ENCODE results near the gene GRIK3.

GRIK3 gene

DNA sequence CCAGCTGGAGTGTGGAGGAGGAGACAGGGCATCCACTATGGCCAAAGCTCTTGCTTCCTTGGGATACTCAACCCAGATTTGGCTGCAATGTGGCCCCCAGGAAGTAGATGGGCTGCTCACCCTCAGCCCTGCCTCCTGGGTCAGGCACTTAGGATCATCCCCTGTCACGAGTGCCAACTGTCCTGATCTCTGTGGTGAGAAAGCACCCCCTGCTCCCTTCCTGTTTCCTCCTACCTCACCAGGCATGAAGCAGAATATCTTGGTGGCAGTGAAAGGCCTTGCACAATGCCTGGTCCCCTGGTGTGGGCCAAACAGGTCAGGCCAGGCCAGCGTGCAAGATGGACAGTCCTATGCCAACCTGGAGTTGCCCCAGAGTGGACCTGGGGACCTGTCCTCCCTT, 211.7 kb downstream of the GRIK3 start:
- no peak for DNase-seq (ENCODE audit: low spot score)

DNA sequence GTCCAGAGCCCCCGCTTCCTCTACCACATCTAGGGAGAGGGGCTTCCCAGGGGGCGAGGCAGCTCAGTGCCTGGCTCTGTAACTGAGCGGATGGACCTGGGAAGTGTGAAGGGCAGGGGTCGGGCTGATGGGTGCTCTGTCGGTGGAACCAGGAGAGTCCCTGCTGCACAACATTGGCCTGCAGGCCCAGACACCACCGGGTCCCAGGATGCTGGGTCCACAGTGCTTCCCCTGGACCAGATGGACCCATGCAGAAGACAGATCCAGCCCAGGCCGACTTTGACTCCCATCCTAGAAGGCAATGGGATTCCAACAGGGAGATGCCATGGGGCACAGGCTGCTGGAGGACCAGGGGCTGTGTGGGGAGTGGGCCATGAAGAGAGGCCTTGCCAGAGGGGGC, 212.9 kb downstream of the GRIK3 start:
- no peak for DNase-seq (ENCODE audit: low spot score)

DNA sequence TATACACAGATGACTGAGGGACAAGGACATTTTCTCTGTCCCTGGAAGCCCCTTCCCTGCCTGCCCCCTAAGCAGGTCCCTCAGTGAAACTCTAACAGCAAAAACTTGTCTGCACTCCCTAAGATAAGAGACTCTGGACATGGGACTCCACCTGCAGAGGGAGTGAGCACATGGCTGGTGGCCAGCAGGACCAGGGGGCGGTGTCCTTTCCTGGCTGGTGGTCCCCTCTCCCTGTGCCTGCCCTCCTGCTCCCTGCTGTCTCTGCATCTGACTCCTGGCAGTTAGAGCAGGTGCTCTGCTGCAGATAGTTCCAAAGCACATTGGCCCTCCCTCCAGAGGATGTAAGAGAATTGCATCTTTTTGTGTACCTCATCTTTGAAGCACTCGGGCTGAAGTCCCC, 215.5 kb downstream of the GRIK3 start:
- no peak for DNase-seq (ENCODE audit: low spot score)

DNA sequence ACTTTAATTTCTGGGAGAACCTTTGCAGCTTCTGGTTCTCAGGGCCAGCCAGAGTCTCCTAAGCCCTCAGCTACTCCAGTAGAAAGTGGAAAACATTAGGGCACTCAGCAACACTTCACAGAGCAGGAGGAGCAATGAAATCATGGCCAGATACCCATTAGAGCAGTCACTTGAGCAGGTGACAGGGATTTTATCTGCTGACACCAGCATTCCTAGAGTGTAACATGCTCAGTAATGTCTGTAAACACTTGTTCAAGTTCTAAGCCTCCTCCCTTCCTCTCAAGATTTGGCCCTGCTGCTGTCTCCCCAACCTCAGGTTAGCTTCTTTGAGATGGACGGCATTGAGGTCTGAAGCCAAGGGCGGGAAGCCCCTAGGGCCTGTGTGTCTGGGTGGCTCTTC, 218.0 kb downstream of the GRIK3 start:
- no peak for DNase-seq (ENCODE audit: low spot score)

DNA sequence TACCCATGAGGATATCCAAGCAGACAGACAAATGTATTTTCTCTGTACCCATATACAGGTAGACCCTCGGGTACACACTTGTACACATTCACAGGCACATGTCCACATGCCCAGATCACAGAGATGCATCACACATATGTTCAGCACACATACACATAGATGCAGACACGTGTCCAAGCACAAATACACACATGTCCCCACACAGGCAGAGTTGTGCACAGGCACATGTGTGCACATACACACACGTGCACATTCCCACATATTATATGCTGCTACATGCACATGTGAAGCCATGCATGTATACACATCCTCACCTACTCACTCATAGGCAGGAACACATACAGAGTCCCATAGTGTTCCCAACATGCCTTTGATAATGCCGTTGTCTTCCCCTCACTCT, 219.5 kb downstream of the GRIK3 start:
- no peak for DNase-seq (ENCODE audit: low spot score)

DNA sequence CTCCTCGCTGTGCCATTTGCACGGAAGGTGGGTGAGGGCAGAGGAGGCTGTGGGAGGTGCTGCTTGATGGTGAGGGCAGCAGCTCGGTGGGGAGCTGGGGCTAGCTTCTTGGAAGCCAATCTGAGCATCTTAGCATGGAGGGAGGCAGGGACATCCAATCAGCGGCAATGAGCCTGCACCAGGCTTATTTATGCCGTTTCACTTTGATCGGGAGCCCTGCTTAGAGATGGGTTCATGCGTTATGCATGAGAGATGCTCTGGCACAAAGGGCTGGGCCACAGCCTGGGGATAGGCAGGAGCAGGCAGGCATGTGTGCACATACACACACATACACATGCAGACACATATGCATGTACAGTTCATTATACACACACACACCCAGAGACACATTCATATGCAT, 220.2 kb downstream of the GRIK3 start:
- DNase-seq (ENCODE audit: low spot score) = no peak

DNA sequence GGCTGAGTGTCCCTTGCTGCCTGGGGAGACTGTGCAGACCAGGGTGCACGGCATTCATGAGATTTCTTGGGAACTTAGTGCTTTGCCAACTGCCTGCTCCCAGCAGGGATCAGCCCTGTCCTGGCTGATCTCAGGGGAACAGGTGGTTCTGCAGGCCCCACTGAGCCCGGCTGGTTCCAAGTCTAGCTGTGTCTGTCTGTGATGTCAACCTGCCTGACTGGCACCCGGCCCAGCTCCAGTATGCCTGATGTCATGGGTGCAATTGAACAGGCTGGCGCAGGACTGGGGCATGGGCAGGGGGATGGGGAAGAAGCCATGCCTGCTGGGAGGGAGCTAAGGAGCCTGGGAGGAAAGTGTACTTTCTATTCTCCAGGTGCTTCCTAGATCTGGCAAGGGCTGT, 227.1 kb downstream of the GRIK3 start:
- no peak for DNase-seq (ENCODE audit: low spot score)

DNA sequence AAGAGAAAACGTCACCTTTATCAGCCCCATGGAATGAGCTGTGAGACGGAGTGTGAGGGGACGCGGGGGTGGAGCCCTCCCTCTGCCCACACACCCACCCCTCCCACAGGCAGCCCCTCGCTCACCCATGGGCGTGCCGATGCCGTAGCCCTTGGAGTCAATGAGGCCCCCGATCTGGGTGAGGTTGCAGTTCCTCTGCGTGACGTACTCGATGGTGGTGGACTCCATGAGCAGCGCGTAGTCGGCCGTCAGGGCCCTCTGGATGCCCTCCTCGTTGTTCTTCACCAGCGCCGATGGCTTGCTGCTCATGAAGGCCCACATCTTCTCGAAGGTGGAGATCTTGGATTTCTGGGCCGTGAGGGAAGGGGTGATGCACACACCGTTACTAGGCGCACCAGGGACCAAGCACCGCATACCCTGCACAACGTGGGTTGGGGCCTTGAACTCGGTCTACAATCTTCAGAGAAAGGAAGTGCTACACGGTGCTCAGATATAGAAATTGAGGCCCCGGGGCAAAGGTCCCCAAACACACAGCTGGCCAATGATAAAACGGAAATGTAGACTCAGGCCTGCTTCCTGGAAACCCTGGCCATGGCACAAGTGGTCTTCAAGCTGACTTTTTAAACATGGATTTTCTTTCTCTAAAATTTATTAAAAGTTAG, 228.2 kb downstream of the GRIK3 start:
- DNase-seq (ENCODE audit: low spot score) = no peak

DNA sequence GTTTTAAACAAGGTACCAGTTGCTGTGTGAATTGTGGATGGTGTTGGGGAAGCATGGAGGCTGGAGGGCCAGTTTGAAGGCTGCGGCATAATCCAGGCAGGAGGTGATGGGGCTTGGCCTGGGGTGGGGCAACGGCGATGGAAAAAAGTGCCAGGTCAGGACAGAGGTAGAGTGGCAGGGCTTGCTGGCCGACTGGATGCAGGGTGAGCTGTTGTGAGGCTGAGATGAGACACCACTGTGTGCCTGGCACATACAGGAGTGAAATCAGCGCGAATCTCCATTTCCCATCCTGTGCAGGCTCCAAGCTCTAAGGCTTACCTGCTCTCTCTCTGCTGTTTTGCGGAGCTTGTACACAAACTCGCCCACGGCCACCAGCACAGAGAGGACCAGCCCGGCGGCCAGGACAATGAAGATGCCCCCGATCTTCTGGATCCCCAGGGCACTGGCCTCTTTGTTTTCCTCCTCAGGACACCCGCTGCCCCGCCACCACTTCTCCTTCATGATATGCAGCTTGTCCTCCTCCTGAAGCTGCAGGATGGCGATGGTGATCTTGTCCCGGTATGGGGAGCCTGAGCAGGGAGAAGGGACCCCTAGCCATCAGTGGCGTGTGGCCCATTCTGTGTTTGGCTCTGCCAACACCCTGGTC, 229.5 kb downstream of the GRIK3 start:
- DNase-seq (ENCODE audit: low spot score) = no peak

DNA sequence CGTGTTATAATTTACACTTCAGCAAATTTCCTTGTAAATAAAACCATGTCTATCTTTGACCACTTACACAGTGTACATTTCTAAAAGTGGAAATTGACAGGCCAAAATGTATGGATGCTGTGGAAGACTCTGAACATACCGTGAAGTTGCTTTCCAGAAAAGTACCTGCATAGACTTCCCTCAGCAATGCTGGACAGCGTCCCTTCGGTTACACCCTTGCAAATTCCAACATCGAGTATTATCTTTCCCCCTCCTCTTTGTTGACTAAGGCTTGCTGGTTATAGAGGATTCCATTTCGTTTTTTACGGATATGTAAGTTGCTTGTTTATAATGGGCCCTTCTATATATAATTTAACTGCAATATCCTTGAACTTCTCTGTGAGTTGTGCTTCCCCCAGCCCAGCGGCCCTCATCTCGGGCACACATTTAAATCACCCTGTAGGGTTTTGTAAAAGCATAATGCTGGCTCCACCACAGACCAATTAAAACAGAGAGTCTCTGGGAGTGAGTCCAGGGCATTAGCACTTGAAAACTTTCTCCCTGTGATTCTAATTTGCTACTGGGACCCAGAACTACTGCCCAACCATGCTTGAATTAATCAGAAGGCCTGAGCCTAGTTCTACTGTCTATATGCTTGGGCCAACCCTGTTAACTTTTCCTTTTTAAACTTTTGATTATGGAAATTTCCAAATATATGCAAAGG, 230.3 kb downstream of the GRIK3 start:
- no peak for DNase-seq (ENCODE audit: low spot score)

DNA sequence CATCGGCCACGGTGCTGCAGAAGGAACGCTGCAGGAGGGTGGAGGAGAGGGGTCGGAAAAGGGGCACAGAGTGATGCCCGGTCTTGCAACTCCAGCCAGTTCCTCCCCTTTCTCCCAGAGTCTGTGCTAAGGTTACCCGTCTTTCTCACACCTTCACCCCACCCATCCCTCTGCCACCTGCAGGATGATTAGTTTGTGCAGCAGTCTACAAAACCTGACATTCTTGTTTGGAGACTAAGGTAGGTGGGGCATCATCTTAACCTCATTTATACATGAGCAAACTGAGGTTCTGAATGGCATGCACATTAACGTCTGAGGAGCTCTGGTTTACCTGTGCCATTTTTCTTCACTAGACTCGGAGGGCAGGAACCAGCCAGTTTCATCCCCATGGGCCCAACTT, 232.3 kb downstream of the GRIK3 start:
- DNase-seq (ENCODE audit: low spot score) = no peak

DNA sequence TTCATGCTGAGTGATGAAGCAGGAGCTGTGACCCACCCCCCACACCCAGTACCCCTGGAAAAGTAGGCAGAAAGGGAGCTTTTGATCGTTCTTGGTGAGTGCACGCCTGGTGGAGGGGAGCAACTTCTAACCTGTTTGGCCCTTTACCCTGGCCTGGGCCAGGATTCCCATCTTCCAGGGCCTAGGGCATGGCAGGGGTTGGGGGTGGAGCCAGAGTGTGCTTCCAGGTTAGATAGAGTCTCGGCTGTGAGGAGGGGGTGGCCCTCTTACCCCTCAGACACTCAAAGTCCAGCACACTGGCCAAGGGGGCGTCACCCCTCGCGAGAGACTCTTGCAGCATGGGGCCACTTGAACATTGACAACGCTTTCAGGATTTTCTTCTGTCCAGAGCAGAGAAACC, 236.6 kb downstream of the GRIK3 start:
- no peak for DNase-seq (ENCODE audit: low spot score)

DNA sequence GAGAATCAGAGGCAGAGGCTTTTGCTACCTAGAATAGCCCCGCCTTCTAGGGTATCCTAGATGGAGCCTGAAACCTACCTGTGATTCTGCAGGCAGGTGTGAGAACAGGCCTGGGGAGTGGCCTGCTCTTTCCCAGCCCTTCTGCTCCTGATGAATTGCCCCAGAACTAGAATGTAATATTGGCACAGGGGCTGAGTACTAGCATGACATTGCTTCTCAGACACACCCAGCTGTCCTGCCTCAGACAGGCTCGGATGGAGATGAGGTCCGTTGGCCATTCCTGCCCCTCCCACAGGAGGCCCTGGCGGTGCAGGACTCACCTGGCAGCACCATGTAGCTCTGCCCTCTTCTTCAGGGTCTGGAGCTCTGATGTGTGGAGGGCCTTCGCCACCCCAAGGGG, 237.6 kb downstream of the GRIK3 start:
- no peak for DNase-seq (ENCODE audit: low spot score)

DNA sequence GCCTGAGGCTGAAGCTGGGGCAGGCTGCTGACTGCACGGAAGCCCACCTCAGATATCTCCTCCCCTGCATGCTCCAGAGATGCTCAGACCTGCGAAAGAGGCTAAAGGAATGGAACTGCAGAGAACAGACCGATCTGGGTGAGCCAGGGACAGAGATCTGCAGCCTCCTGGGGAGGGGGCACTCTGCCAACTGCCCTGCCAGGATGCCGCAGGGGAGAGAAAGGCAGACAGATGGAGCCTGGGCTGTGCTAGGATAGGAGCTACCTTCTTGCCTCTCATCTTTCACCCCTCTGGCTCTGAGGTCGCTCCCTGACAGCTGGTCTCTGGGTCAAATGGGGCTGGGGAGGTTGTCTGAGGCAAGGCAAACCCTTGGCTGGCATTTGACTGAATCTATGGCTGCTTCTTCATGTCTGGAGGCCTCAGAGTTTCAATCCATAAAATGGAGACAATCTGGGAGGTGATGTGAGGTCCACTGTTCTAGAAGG, 238.2 kb downstream of the GRIK3 start:
- no peak for DNase-seq (ENCODE audit: low spot score)

DNA sequence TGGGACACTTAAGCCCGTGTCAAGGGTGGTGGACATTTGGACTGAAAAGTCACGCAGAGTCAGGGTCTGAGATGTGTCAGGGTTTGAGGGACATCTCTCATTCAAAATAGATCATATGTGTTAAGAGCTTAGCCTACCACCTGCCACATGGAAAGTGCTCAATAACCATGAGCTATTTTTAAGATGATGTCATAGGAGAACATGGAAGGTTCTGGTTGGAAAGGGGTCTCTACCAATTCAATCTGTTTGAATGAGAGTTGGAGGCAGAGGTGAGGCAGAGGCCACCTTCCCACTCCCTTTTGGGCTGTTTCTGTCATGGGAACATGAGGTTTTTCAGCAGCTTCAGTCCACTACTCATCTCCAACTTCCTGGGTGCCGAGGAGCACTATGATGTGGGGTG, 239.9 kb downstream of the GRIK3 start:
- no peak for DNase-seq (ENCODE audit: low spot score)

DNA sequence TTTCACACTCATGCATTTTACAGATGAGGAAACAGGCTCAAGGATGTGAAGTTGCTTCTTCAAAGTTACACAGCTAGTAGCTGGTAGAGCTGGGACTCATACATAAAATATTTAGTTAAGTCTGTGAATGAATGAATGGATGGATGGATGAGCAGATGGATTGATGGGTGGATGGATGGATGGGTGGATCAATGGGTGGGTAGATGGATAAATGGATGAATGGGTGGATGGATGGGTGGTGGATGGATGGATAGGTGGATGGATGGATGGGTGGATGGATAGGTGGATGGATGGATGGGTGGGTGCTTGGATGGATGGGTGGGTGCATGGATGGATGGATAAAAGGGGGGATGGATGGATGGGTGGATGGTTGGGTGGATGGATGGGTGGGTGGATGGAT, 240.9 kb downstream of the GRIK3 start:
- DNase-seq (ENCODE audit: low spot score) = no peak

DNA sequence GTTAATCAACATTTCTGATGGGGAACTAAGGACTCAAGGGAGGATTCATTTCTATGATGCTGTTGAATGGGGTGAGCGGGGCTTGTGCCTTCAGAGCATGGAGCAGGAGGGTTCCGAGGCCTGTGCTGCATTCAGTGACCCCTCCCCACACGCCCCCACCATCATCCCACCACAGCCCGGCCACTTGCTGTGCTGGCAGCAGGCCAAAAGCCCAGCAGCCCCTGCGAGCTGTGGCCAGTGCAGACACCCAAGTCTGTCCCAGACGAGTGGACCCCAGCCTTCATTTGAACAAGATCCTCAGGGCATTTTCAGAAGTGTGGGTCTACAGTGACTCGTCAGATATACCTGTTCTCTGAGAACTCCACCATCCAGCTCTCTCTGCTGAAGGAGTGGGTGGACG, 242.0 kb downstream of the GRIK3 start:
- no peak for DNase-seq (ENCODE audit: low spot score)

DNA sequence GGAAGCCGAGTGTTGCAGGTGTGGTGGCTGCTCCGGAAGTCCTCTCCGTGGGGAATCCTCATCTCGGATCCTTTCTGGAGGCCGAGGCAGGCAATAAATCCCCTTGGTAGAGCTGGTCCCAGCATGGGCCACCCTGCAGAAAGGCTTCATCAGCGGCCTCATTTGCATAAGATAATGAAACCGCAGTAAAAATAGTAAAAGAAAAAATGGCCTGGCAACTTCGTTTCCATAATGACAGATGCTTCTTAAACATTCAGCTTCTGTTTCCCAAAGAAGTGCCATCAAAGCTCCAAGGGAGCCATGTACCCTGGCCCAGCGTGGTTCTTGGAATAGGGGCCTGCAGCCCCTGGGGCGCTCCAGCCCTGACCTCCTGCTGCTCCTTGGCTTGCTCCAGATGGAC, 244.1 kb downstream of the GRIK3 start:
- no peak for DNase-seq (ENCODE audit: low spot score)

DNA sequence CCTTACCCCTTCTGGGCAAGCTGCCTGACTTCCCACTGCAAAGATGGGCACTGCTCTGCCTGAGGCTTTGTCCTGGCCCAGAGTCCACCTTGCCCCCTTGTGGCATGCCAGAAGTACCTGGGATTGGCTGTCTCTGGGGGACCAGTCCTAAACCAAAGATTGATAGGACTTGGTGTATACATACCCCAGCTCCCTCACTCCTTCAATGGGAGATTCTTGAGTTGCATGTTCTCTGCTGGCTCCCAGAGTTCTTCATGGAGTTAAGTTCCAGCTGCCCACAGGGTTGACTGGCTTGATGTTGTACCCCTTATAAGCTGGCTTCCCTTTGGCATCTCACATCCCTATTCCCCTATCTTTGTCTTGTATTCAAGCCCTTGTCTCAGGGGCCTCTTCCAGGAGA, 244.8 kb downstream of the GRIK3 start:
- no peak for DNase-seq (ENCODE audit: low spot score)

DNA sequence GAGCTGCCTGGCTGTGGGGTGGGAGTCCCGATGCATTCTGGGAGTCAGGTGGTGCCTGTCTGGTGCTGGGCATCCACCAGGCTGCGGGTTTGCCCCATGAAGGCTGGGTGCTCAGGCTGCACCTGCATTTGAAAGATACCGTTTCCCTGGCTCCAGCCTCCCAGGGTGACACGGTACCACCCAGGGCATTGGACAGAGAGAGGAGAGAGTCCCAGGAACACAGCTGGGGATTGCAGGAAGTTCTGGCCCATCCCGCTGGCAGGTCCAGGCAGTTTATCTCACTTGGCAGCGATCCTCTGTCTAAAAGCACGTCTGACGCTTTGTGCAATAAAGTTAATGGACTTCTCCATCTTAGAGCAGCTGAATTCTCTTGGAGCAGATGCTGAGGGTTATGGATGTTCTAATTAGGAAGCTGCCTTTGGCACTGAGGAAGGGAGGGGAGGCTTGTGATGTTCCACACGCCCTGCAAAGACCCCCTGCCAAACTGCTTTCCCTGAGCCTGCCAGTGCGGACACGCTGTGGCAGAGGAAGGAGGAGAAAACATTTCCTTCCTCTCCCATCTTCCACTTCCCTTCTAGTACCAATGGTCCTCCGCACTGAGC, 246.9 kb downstream of the GRIK3 start:
- DNase-seq (ENCODE audit: low spot score) = no peak

DNA sequence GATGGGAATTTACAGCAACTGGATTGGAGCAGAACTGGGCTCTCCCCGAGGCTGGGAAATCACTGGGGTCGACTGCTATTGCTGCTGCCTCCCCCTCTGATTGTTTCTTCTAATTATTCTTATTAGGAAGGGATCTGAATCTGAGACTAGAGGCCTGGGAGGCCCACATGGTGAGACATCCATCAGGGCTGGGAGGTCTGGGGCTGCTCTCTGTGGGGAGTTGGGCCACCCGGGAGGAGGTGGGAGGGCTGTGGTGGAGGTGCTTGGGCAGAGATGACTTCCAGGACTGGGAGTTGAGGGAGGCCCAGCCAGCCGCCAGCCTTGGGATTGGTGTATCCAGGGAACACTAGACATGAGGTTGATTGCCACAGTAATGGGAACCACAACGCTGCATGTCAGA, 247.9 kb downstream of the GRIK3 start:
- no peak for DNase-seq (ENCODE audit: low spot score)

DNA sequence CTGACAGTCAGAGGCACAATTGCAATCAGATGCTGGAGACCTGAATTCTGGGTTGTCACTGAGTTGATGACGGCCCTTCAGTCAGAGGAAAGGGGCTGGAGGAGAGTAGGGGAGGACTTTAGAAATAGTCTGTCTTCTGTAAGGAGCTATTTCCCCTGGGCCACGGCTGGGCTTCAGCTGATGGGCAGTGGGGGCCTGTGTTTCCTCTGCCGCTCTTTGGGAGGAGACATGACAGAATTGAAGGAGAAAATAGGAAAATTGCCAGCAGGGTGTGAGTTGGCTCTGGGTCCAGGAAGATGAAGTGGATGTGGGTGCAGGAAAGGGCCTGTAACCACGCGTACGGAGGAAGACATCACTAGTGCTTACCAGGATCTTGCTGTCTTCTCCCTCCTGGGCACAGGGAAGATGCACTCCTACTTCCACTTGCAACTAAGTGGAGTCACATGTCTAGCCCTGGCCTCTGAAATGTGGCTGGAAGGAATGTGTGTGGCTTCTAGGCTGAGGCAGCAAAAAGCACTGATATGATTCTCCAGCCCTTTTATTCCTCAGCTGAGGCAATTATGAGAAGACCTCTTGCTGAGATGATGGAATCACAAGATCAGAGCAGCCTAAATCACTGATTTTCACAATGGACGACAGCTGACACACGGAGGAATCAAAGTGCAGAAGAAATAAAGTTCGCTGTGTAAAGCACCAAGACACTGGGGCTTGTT, 250.0 kb downstream of the GRIK3 start:
- DNase-seq (ENCODE audit: low spot score) = no peak

All from LoVo (cell line).